ENCODE results near the gene SFT2D1. TPM values are rescaled to one million over a fixed set of nuclear protein-coding genes. Genes with fewer than 3 reads are reported as not detected.

The SFT2D1 gene
- total and polyA plus RNA-seq, 3 experiments from 2014 or later: 43.3 to 60.9 (median 54.0) TPM

GRCh38 chr6:166330612-166331011 is 11.7 kb downstream of the SFT2D1 start:
- Mint-ChIP-seq H3K36me3 (peaks cover 12 to 58% (median 19%) of the 10 kb centered on the region in 3 donors), H3K4me1 (peaks cover 25 to 81% (median 40%) of the 10 kb centered on the region in 3 donors), H3K27ac (no peak overlapping the region), H3K4me3 (no peak overlapping the region), H3K9me3 (no peaks in the 10 kb centered on the region), H3K27me3 (peaks cover 0 to 2% of the 10 kb centered on the region in 2 donors)
- POLR2A ChIA-PET: no interaction called here
- Histone ChIP-seq H3K4me1 (ENCODE audit: insufficient read depth, low read length) (peaks cover 44% of the 10 kb centered on the region), H3K9me3 (ENCODE audit: low read length) (no peaks in the 10 kb centered on the region), H3K27me3 (ENCODE audit: insufficient read depth, low read length, poor library complexity, severe bottlenecking) (no peaks in the 10 kb centered on the region), H3K36me3 (ENCODE audit: insufficient read depth, low read length) (peaks cover 12% of the 10 kb centered on the region), H3K4me3 (ENCODE audit: low read length) (no peak overlapping the region), H3K27ac (ENCODE audit: low read depth, low read length) (no peak overlapping the region)
- CTCF ChIA-PET: no interaction called here
- no peak for DNase-seq

DNA sequence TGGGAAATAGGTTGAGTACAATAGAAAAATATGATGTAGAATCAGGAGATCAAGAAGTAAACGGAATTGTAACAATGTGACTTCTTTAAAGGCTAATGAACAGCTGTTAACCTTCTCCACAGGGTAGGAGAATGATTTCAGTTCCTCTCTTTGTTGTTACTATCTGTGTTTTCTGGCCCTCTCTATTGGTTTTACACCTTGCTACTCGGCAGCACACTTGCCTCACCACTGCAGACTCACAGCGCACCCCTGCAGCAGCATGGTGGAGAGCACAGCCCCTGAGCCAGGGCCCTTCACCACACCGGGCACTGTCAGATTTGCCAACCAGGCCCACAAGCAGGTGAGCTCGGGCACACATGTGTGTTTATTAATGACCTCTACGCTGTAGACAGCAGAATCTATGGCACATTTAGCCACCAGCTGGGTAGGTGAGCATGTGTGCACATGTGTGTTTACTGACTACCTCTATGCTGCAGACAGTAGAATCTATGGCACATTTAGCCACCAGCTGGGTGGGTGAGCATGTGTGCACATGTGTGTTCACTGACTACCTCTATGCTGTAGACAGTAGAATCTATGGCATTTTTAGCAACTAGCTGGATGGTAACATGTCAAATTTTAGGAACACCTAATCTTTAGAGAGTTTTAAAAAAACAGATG is 16.8 kb downstream of the SFT2D1 start:
- no peaks in the 10 kb centered on the region for H3K4me1 ChIP-seq (ENCODE audit: insufficient read depth, low read length)
- DNase-seq: no peak
- H3K36me3 ChIP-seq (ENCODE audit: insufficient read depth, low read length): peaks cover 32% of the 10 kb centered on the region
- no peak overlapping the region for H3K27ac ChIP-seq (ENCODE audit: low read depth, low read length)
- POLR2A ChIA-PET: no interaction called here
- H3K9me3 Mint-ChIP-seq: no peaks in the 10 kb centered on the region
- peaks cover 12 to 75% (median 18%) of the 10 kb centered on the region in 3 donors for H3K36me3 Mint-ChIP-seq
- H3K4me3 Mint-ChIP-seq: peak overlapping the region in 1 of 7 donors; percentile 59
- no peak overlapping the region for H3K4me3 ChIP-seq (ENCODE audit: low read length)
- no peaks in the 10 kb centered on the region for H3K27me3 ChIP-seq (ENCODE audit: insufficient read depth, low read length, poor library complexity, severe bottlenecking)
- no peaks in the 10 kb centered on the region for H3K27me3 Mint-ChIP-seq
- H3K27ac Mint-ChIP-seq: peak overlapping the region in 1 of 8 donors; percentile 74
- H3K4me1 Mint-ChIP-seq: peaks cover 9 to 33% (median 24%) of the 10 kb centered on the region in 3 donors
- no peaks in the 10 kb centered on the region for H3K9me3 ChIP-seq (ENCODE audit: low read length)
- CTCF ChIA-PET: interaction anchor here (1.6 to 3.2 kb wide), 2 partner anchors 56 to 75 kb away, joined by 5 to 9 read pairs; no protein-coding TSS in a partner anchor

- H3K4me3 Mint-ChIP-seq: no peak overlapping the region
- Histone ChIP-seq H3K36me3 (ENCODE audit: insufficient read depth, low read length) (peaks cover 26% of the 10 kb centered on the region), H3K27ac (ENCODE audit: low read depth, low read length) (no peak overlapping the region), H3K4me1 (ENCODE audit: insufficient read depth, low read length) (no peaks in the 10 kb centered on the region), H3K4me3 (ENCODE audit: low read length) (no peak overlapping the region), H3K27me3 (ENCODE audit: insufficient read depth, low read length, poor library complexity, severe bottlenecking) (no peaks in the 10 kb centered on the region), H3K9me3 (ENCODE audit: low read length) (no peaks in the 10 kb centered on the region)
- CTCF ChIA-PET: interaction anchor here (1.0 to 1.3 kb wide), 2 partner anchors 10 to 58 kb away, joined by 3 to 5 read pairs; no protein-coding TSS in a partner anchor
- H3K9me3 Mint-ChIP-seq: no peaks in the 10 kb centered on the region
- POLR2A ChIA-PET: no interaction called here
- no peak for DNase-seq
- H3K36me3 Mint-ChIP-seq: peaks cover 12 to 76% (median 21%) of the 10 kb centered on the region in 3 donors
- peaks cover 9 to 16% (median 15%) of the 10 kb centered on the region in 3 donors for H3K4me1 Mint-ChIP-seq
- H3K27ac Mint-ChIP-seq: peak overlapping the region in 1 of 8 donors; percentile 34
- H3K27me3 Mint-ChIP-seq: no peaks in the 10 kb centered on the region
These were observed 18.9 kb downstream of the SFT2D1 start for GRCh38 chr6:166323395-166323794.

DNA sequence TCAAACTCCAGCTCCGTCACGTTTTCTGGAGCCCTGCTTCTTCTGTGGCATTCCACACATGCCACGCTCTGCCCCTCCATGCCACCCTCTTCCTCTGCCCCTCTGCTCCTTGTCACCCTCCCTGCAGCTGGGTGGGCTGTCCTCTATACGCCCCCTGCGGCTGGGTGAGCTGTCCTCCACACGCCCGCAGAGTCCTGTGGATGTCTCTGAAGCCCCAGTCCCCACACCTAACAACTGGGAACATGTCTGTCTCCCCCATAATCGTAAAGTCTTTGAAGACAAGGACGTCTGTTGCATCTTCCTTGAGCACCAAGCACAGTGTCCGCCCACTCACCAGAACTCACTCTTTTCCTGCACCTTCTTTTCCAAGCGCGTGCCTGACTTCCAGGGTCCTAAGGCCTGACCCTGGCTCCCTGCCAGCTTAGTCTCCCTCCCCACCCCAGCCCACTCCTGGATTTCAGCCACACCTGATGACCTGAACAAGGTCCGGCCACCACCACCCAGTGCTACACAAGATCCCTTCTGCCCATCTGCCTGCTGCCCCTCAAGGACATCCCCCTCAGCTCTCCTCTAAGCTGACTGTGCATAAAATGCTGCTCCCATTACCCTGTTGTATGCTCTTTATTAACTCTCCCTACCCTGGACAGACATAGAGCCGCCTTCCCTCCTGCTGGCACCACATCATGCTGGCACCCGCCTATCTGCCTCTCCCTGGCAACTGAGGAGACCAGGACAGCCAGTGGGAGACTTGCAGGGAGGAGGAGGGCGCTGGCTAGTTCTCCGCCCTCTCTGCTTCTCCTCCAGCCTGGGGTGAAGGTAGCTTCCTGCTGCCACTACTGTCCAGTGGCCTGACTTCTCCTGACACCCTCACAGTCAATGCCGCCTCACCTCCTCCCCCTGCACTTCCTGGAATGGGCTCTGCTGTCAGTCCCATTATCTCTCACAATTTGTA is 23.4 kb downstream of the SFT2D1 start:
- DNase-seq: no peak
- ChIA-PET CTCF (interaction anchor here (1.2 kb wide), 1 partner anchor 9 kb away, joined by 4 read pairs; no protein-coding TSS in a partner anchor), POLR2A (interaction anchor here (1.0 kb wide), 1 partner anchor 309 kb away, joined by 5 read pairs; no protein-coding TSS in a partner anchor)
- H3K27ac Mint-ChIP-seq: peak overlapping the region in 3 of 8 donors; percentile 7 to 39 (median 14)
- H3K27ac ChIP-seq (ENCODE audit: low read depth, low read length): no peak overlapping the region
- H3K36me3 ChIP-seq (ENCODE audit: insufficient read depth, low read length): peaks cover 15% of the 10 kb centered on the region
- H3K27me3 Mint-ChIP-seq: no peaks in the 10 kb centered on the region
- no peaks in the 10 kb centered on the region for H3K27me3 ChIP-seq (ENCODE audit: insufficient read depth, low read length, poor library complexity, severe bottlenecking)
- H3K4me3 Mint-ChIP-seq: no peak overlapping the region
- no peak overlapping the region for H3K4me3 ChIP-seq (ENCODE audit: low read length)
- no peaks in the 10 kb centered on the region for H3K9me3 Mint-ChIP-seq
- no peaks in the 10 kb centered on the region for H3K4me1 ChIP-seq (ENCODE audit: insufficient read depth, low read length)
- peaks cover 6 to 41% (median 11%) of the 10 kb centered on the region in 3 donors for H3K36me3 Mint-ChIP-seq
- no peaks in the 10 kb centered on the region for H3K9me3 ChIP-seq (ENCODE audit: low read length)
- H3K4me1 Mint-ChIP-seq: no peaks in the 10 kb centered on the region

DNA sequence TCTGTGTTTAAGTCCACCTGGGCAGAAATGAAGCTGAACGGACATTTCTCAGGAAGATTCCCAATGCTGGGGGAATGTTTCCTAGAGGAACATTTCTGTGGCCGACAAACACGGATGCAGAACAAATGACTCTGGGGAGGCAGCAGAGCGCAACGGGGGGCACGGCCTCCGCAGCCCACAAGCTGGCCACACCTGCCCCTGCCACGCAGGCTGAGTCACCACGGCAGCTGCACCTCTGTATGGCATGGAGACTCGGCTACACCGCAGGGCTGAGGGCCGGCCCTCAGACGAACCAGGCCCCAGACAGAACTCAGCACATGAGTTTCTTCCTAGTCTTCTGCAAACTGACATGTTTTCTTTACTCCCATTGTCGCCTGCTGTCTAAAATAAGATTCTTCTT is 24.1 kb downstream of the SFT2D1 start:
- no peak overlapping the region for H3K4me3 ChIP-seq (ENCODE audit: low read length)
- Mint-ChIP-seq H3K9me3 (no peaks in the 10 kb centered on the region), H3K4me1 (no peaks in the 10 kb centered on the region), H3K36me3 (peaks cover 2 to 34% (median 9%) of the 10 kb centered on the region in 3 donors), H3K4me3 (no peak overlapping the region), H3K27me3 (no peaks in the 10 kb centered on the region), H3K27ac (no peak overlapping the region)
- no peaks in the 10 kb centered on the region for H3K9me3 ChIP-seq (ENCODE audit: low read length)
- DNase-seq: no peak
- POLR2A ChIA-PET: interaction anchor here (1.0 kb wide), 1 partner anchor 309 kb away, joined by 5 read pairs; no protein-coding TSS in a partner anchor
- H3K27me3 ChIP-seq (ENCODE audit: insufficient read depth, low read length, poor library complexity, severe bottlenecking): no peaks in the 10 kb centered on the region
- no peak overlapping the region for H3K27ac ChIP-seq (ENCODE audit: low read depth, low read length)
- CTCF ChIA-PET: no interaction called here
- no peaks in the 10 kb centered on the region for H3K4me1 ChIP-seq (ENCODE audit: insufficient read depth, low read length)
- H3K36me3 ChIP-seq (ENCODE audit: insufficient read depth, low read length): peaks cover 13% of the 10 kb centered on the region

DNA sequence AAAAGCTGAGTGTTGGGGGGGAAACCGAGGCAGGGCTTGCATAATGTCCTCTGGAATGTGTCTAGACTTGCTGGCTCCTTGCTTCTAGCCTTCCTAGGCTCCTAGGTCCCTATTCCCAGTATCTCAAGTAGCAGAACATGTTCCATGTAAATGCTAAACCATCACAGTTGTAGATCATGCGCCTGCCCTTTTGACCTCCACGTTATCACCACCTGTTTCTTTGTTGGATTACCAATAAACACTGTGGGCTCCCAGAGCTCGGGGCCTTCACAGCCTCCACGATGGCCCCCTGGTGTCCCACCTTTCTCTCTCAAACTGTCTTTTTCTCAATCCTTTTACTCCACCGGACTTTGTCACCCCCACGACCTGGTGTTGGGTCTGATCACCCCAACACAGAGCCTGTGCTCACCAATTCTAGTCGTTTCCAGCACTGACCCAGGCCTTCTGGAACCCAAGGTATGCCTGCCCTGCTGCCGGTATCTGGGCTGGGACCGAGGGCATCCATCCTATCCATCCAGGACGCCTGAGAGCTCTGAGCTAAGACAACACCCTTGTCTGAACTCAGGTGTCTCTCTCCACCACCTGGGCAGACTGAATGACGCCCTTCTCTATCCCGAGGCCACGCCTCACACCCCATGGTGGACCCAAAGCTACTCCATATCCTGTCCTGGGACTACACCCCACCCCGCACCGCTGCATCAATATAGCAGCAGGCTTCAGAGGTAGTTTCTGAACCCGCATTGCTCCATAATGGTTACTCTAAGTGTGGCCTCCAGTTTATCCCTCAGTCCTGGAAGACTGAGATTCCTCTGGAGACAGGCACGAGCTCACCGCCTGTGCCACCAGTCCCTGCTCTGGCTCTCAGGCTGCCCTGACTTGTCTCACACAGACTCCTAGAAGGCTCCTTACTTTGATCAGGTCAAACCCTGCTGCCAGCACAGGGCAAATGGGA is 24.8 kb downstream of the SFT2D1 start:
- Mint-ChIP-seq H3K9me3 (no peaks in the 10 kb centered on the region), H3K27ac (no peak overlapping the region), H3K27me3 (no peaks in the 10 kb centered on the region), H3K4me1 (no peaks in the 10 kb centered on the region), H3K36me3 (peaks cover 0 to 28% (median 4%) of the 10 kb centered on the region in 3 donors), H3K4me3 (no peak overlapping the region)
- Histone ChIP-seq H3K27ac (ENCODE audit: low read depth, low read length) (no peak overlapping the region), H3K4me3 (ENCODE audit: low read length) (no peak overlapping the region), H3K36me3 (ENCODE audit: insufficient read depth, low read length) (peaks cover 7% of the 10 kb centered on the region), H3K4me1 (ENCODE audit: insufficient read depth, low read length) (no peaks in the 10 kb centered on the region), H3K27me3 (ENCODE audit: insufficient read depth, low read length, poor library complexity, severe bottlenecking) (no peaks in the 10 kb centered on the region), H3K9me3 (ENCODE audit: low read length) (no peaks in the 10 kb centered on the region)
- DNase-seq: no peak
- CTCF ChIA-PET: interaction anchor here (0.8 kb wide), 1 partner anchor 83 kb away, joined by 3 read pairs; no protein-coding TSS in a partner anchor
- POLR2A ChIA-PET: interaction anchor here (1.0 kb wide), 1 partner anchor 310 kb away, joined by 5 read pairs; no protein-coding TSS in a partner anchor

- Mint-ChIP-seq H3K27me3 (peaks cover 0 to 3% of the 10 kb centered on the region in 2 donors), H3K9me3 (no peaks in the 10 kb centered on the region), H3K27ac (no peak overlapping the region), H3K36me3 (peaks cover 0 to 14% (median 4%) of the 10 kb centered on the region in 3 donors), H3K4me3 (no peak overlapping the region), H3K4me1 (no peaks in the 10 kb centered on the region)
- no peak overlapping the region for H3K27ac ChIP-seq (ENCODE audit: low read depth, low read length)
- H3K4me1 ChIP-seq (ENCODE audit: insufficient read depth, low read length): no peaks in the 10 kb centered on the region
- H3K27me3 ChIP-seq (ENCODE audit: insufficient read depth, low read length, poor library complexity, severe bottlenecking): no peaks in the 10 kb centered on the region
- ChIA-PET CTCF (no interaction called here), POLR2A (no interaction called here)
- H3K36me3 ChIP-seq (ENCODE audit: insufficient read depth, low read length): no peaks in the 10 kb centered on the region
- H3K4me3 ChIP-seq (ENCODE audit: low read length): no peak overlapping the region
- no peak for DNase-seq
- no peaks in the 10 kb centered on the region for H3K9me3 ChIP-seq (ENCODE audit: low read length)
These were observed 26.9 kb downstream of the SFT2D1 start for GRCh38 chr6:166315436-166315835.

All from CD8-positive, alpha-beta memory T cell (primary cell).